CD4-positive, alpha-beta memory T cell (primary cell): ENCODE results near the gene ANKFN1. TPM values are rescaled to one million over a fixed set of nuclear protein-coding genes. Genes with fewer than 3 reads are reported as not detected.

Experiments
- CTCF ChIA-PET: fragments of 350-600 bp; sonication (Branson Sonifier 250); formaldehyde crosslinking; loops from one replicate; lab custom pipeline; 2021; ENCODE audit warnings: inconsistent platforms; ENCODE audit not compliant: partially characterized antibody; lab: Charles Lee
- POLR2A ChIA-PET: fragments of 350-600 bp; sonication (Branson Sonifier 250); formaldehyde crosslinking; loops from one replicate; lab custom pipeline; 2021; ENCODE audit not compliant: partially characterized antibody; lab: Charles Lee
- DNase-seq, 5 donors: peaks; one replicate each; pipeline versions ENCODE4 v3.0.0 to v3.0.0-alpha.2; 2020 to 2022; ENCODE audit warnings: mixed read lengths in 1 of 5
- H3K27ac ChIP-seq: one replicate; pipeline ENCODE4 v1.7.0; 2013; ENCODE audit warnings: low read depth, low read length
- H3K27me3 ChIP-seq: 2 replicates; pipeline ENCODE4 v1.7.0; 2013; ENCODE audit warnings: mild to moderate bottlenecking, low read length, moderate library complexity; ENCODE audit not compliant: insufficient read depth
- H3K36me3 ChIP-seq: 2 replicates; pipeline ENCODE4 v1.7.0; 2013; ENCODE audit warnings: mild to moderate bottlenecking, low read length, moderate library complexity; ENCODE audit not compliant: insufficient read depth
- H3K4me1 ChIP-seq: 2 replicates; pipeline ENCODE4 v1.7.0; 2013; ENCODE audit warnings: mild to moderate bottlenecking, low read length, moderate library complexity; ENCODE audit not compliant: insufficient read depth
- H3K4me3 ChIP-seq, 2 donors: one replicate each; pipeline ENCODE4 v1.7.0; 2013; ENCODE audit warnings: low read length in 2 of 2, mild to moderate bottlenecking in 1 of 2
- H3K9me3 ChIP-seq, 2 donors: one replicate each; pipeline ENCODE4 v1.7.0; 2013; ENCODE audit warnings: low read length in 2 of 2, control low read depth in 1 of 2; ENCODE audit not compliant: control insufficient read depth in 1 of 2
- H3K27ac Mint-ChIP-seq, 7 donors: one replicate each; pipeline ENCODE4 v1.8.0; 2020 to 2021; ENCODE audit warnings: mixed read lengths in 7 of 7, mild to moderate bottlenecking in 6 of 7, inconsistent platforms in 3 of 7, moderate library complexity in 3 of 7
- H3K27me3 Mint-ChIP-seq, 2 donors: one replicate each; pipeline ENCODE4 v1.8.0; 2020 to 2021; ENCODE audit warnings: mixed read lengths in 2 of 2
- H3K36me3 Mint-ChIP-seq, 2 donors: one replicate each; pipeline ENCODE4 v1.8.0; 2020 to 2021; ENCODE audit warnings: mixed read lengths in 2 of 2, inconsistent platforms in 1 of 2, mild to moderate bottlenecking in 1 of 2
- H3K4me1 Mint-ChIP-seq, 4 donors: one replicate each; pipeline ENCODE4 v1.8.0; 2020 to 2021; ENCODE audit warnings: mixed read lengths in 4 of 4, mild to moderate bottlenecking in 1 of 4
- H3K4me3 Mint-ChIP-seq, 8 donors: one replicate each; pipeline ENCODE4 v1.8.0; 2020 to 2021; ENCODE audit warnings: mixed read lengths in 8 of 8, mild to moderate bottlenecking in 7 of 8, moderate library complexity in 6 of 8, inconsistent platforms in 3 of 8
- H3K9me3 Mint-ChIP-seq, 8 donors: one replicate each; pipeline ENCODE4 v1.8.0; 2020 to 2021; ENCODE audit warnings: mixed read lengths in 8 of 8, mild to moderate bottlenecking in 5 of 8, inconsistent platforms in 3 of 8, moderate library complexity in 1 of 8
- intact Hi-C: fragments of 100-400 bp; cut with micrococcal nuclease; formaldehyde crosslinking; loops from one replicate; pipeline ENCODE4 v1.15.1; 2023
- polyA plus RNA-seq, 2 donors: library from polyadenylated mRNA; unstranded; fragments of 300-500 nt; fragmentation: Illumina TruSeq; gene quantifications; one replicate each; pipeline ENCODE4 v1.2.3, GENCODE V29; 2021
- total RNA-seq, 2 experiments: library from RNA; stranded (reverse); gene quantifications; one replicate each; pipeline ENCODE4 v1.2.3, GENCODE V29; 2021

Gene ANKFN1
- total and polyA plus RNA-seq, 4 experiments from 2014 or later: not detected

DNA sequence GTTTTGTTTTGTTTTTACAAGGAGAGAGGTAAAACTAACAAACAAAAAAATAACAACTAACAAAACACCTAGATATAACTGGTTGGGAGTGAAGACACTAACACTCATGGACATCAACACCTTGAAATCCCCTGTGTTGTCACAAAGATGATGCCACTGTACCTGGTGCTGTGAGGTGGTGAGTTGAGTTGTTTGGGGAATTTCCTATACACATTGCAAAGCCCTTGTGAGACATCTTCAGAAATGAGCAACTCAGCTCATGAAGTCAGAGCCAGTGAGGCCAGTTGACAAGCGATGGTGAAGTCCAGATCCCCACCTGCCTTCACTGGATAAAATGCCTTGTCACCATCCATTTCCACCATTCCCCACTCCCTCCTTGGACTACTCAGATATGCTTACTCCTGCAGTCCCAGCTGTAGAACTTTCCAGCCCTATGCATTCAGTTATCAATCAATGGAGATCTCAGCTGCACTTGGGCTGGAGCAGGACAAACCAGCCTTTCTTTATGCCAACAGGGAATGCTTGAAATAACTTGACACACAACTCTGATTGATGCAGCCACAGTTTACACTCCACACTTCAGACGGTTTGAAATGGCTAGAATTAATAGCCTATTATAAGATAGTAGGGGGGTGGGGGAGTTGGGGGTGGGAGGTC lies 22.2 kb downstream of the ANKFN1 start:
- H3K4me1 ChIP-seq: no peaks in the 10 kb centered on the region
- H3K27me3 Mint-ChIP-seq: peaks cover 3 to 10% of the 10 kb centered on the region in 2 donors
- CTCF ChIA-PET: no interaction called here
- intact Hi-C loops: no loop called here
- no peak overlapping the region for H3K27ac Mint-ChIP-seq
- no peaks in the 10 kb centered on the region for H3K36me3 Mint-ChIP-seq
- no peak overlapping the region for H3K27ac ChIP-seq
- no peak overlapping the region for H3K4me3 Mint-ChIP-seq
- no peaks in the 10 kb centered on the region for H3K36me3 ChIP-seq
- POLR2A ChIA-PET: no interaction called here
- no peak overlapping the region for H3K4me3 ChIP-seq
- H3K27me3 ChIP-seq: no peaks in the 10 kb centered on the region
- peaks cover 0 to 3% (median 0%) of the 10 kb centered on the region in 4 donors for H3K4me1 Mint-ChIP-seq
- H3K9me3 Mint-ChIP-seq: peaks cover 0 to 2% (median 0%) of the 10 kb centered on the region in 8 donors
- no peaks in the 10 kb centered on the region for H3K9me3 ChIP-seq
- DNase-seq: no peak

DNA sequence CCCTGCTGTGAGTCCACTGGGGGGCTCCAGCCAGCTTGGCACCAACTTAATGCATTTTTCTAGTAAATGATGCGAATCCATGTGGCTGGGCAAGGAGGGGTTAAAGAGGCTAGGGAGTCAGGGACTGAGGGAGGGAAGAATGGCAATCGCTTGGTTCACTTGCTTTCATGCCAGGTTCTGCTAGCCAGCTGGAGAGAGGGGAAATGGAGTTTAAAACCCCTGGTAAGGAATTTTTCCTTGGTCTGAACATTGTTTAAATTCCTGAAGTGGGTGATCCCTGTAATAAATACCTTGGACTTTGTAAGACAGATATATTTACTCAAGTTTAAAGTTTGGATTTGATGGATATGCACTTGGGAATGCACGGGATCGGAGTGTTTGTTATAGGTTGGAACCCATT lies 22.8 kb downstream of the ANKFN1 start:
- no peak overlapping the region for H3K4me3 ChIP-seq
- no peaks in the 10 kb centered on the region for H3K4me1 ChIP-seq
- DNase-seq: no peak
- ChIA-PET POLR2A (no interaction called here), CTCF (no interaction called here)
- Mint-ChIP-seq H3K36me3 (no peaks in the 10 kb centered on the region), H3K4me1 (peaks cover 0 to 3% (median 0%) of the 10 kb centered on the region in 4 donors), H3K9me3 (peaks cover 0 to 2% (median 0%) of the 10 kb centered on the region in 8 donors), H3K27ac (no peak overlapping the region), H3K4me3 (peak overlapping the region in 1 of 8 donors; percentile 36), H3K27me3 (peaks cover 2 to 10% of the 10 kb centered on the region in 2 donors)
- H3K27me3 ChIP-seq: no peaks in the 10 kb centered on the region
- no peak overlapping the region for H3K27ac ChIP-seq
- intact Hi-C loops: no loop called here
- H3K36me3 ChIP-seq: no peaks in the 10 kb centered on the region
- no peaks in the 10 kb centered on the region for H3K9me3 ChIP-seq

DNA sequence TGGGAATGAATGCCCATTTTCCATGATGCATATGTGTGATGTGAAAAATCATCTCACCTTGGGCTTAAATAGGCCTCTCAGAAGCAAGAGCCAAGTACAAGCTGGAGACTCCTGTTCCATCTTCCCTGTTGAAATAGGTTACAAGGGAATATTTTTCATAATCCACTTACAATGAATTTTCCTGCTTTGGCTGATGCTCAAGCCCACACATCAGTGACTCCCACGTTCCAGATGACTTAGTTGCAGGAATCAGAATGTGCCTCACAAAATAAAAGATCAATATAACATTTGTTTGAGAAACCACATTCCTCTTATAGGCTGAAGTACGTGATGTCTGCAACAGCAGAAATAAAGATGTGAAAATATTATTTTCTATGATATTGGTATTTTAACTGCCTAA lies 24.1 kb downstream of the ANKFN1 start:
- no peak overlapping the region for H3K4me3 Mint-ChIP-seq
- no peak overlapping the region for H3K27ac ChIP-seq
- peaks cover 0 to 2% (median 0%) of the 10 kb centered on the region in 8 donors for H3K9me3 Mint-ChIP-seq
- no peaks in the 10 kb centered on the region for H3K36me3 ChIP-seq
- no peak overlapping the region for H3K27ac Mint-ChIP-seq
- H3K4me1 Mint-ChIP-seq: peaks cover 0 to 3% (median 0%) of the 10 kb centered on the region in 4 donors
- no peaks in the 10 kb centered on the region for H3K9me3 ChIP-seq
- intact Hi-C loops: no loop called here
- no peaks in the 10 kb centered on the region for H3K36me3 Mint-ChIP-seq
- H3K4me3 ChIP-seq: no peak overlapping the region
- H3K4me1 ChIP-seq: no peaks in the 10 kb centered on the region
- POLR2A ChIA-PET: no interaction called here
- no peaks in the 10 kb centered on the region for H3K27me3 ChIP-seq
- DNase-seq: no peak
- peaks cover 2 to 10% of the 10 kb centered on the region in 2 donors for H3K27me3 Mint-ChIP-seq
- CTCF ChIA-PET: no interaction called here

DNA sequence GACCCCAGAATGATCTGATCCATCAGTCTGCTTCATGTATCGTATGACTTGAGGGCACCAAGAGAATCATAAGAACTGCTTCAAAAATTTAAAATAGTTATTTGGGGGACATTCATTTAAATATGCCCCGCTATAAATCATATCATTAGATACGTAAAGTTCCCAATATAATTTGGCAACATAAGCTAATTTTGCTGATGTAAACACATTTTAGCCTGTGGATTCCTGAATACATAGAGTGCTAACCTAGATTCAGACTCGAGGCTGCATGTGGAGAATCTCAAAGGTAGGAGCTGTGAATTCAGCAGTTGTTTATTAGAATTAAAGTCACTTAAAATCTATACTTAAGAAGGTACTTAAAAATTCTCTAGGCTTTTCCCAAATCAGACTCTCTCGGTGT lies 24.9 kb downstream of the ANKFN1 start:
- H3K4me3 ChIP-seq: no peak overlapping the region
- H3K27ac ChIP-seq: no peak overlapping the region
- no peaks in the 10 kb centered on the region for H3K9me3 ChIP-seq
- ChIA-PET POLR2A (no interaction called here), CTCF (no interaction called here)
- DNase-seq: no peak
- no peaks in the 10 kb centered on the region for H3K4me1 ChIP-seq
- Mint-ChIP-seq H3K27me3 (peaks cover 2 to 10% of the 10 kb centered on the region in 2 donors), H3K36me3 (no peaks in the 10 kb centered on the region), H3K27ac (no peak overlapping the region), H3K4me3 (no peak overlapping the region), H3K9me3 (peaks cover 0 to 2% (median 0%) of the 10 kb centered on the region in 8 donors), H3K4me1 (peaks cover 0 to under 1% (median 0%) of the 10 kb centered on the region in 4 donors)
- no peaks in the 10 kb centered on the region for H3K36me3 ChIP-seq
- H3K27me3 ChIP-seq: no peaks in the 10 kb centered on the region
- intact Hi-C loops: no loop called here

DNA sequence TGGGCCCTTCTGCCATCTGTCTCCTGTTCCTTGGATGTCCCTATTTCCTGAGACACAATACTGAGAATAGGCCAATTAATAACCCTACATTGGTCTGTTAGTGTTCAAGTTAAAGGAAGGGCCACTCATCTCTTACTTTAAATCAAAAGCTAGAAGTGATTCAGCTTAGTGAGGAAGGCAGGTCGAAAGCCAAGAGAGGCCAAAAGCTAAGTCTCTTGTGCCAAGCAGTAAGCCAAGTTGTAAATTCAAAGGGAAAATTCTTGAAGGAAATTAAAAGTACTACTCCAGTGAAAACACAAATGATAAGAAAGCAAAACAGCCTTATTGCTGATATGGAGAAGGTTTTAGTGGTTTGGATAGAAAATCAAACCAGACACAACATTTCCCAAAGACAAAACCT lies 28.8 kb downstream of the ANKFN1 start:
- no peak overlapping the region for H3K27ac Mint-ChIP-seq
- POLR2A ChIA-PET: no interaction called here
- Histone ChIP-seq H3K4me1 (no peaks in the 10 kb centered on the region), H3K36me3 (no peaks in the 10 kb centered on the region), H3K4me3 (no peak overlapping the region), H3K27me3 (no peaks in the 10 kb centered on the region), H3K27ac (no peak overlapping the region), H3K9me3 (no peaks in the 10 kb centered on the region)
- H3K27me3 Mint-ChIP-seq: peaks cover 3 to 6% of the 10 kb centered on the region in 2 donors
- DNase-seq: no peak
- peaks cover 0 to 6% (median 2%) of the 10 kb centered on the region in 8 donors for H3K9me3 Mint-ChIP-seq
- no peak overlapping the region for H3K4me3 Mint-ChIP-seq
- CTCF ChIA-PET: no interaction called here
- H3K4me1 Mint-ChIP-seq: no peaks in the 10 kb centered on the region
- no peaks in the 10 kb centered on the region for H3K36me3 Mint-ChIP-seq
- intact Hi-C loops: no loop called here

DNA sequence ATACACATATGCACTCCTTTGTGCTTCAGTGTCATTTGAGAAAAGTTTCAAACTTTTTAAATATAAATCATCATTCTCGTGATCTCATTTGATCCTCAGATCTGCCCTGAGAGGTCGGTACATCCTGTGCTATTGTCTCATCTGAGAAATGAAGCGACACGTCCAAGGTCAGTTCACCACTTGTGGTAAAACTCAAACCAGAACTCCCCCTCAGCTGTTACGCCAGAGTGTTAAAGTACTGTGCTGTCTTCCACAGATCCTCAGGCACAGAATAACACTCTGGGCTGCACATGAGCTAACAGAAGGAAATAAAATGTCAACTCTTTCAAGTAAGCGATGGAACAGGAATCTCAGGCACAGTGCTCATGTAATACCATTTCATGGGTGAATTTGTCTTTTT lies 31.4 kb downstream of the ANKFN1 start:
- H3K36me3 ChIP-seq: no peaks in the 10 kb centered on the region
- no peaks in the 10 kb centered on the region for H3K4me1 ChIP-seq
- Mint-ChIP-seq H3K27ac (no peak overlapping the region), H3K4me3 (no peak overlapping the region), H3K9me3 (peaks cover 0 to 6% (median 1%) of the 10 kb centered on the region in 8 donors), H3K36me3 (no peaks in the 10 kb centered on the region), H3K27me3 (peaks cover 3 to 6% of the 10 kb centered on the region in 2 donors), H3K4me1 (no peaks in the 10 kb centered on the region)
- H3K27ac ChIP-seq: no peak overlapping the region
- no peak overlapping the region for H3K4me3 ChIP-seq
- H3K27me3 ChIP-seq: no peaks in the 10 kb centered on the region
- intact Hi-C loops: no loop called here
- ChIA-PET POLR2A (no interaction called here), CTCF (no interaction called here)
- no peaks in the 10 kb centered on the region for H3K9me3 ChIP-seq
- no peak for DNase-seq

DNA sequence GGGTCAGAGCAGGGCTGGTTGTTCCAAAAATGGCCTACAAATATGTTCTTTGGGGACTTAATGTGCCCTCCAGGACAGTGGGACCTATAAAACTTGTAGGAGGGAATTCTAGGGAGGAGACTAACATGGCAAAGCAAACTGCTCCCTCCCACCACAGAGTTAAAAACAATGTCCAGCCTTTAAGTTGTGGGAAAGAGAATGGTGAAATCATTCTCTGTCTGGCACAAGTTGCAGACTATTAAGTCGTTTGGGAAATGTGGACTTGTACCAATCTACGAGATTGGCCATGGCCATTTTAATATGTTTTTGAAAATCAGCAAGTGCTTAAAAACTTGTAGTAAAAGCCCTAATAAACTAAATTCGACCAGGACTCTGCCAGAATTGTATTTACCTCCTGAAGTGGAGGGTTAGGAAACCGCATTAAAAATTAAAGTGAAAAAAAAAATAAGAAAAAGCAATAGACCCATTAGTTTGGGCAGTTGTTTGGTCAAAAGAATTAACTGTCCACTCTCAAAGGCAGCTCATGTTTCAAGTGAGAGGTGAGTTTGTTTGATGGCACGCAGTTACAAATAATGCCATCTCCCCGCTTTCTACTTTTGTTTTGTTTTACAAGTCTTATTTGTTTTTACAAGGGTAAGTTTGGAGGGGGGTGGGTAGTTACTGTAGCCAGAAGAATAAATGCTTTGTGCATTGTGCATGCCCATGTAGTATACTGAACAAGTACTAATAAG lies 32.4 kb downstream of the ANKFN1 start:
- H3K4me1 Mint-ChIP-seq: no peaks in the 10 kb centered on the region

More for the DNA sequence above, 32.4 kb downstream of the ANKFN1 start:
- H3K36me3 Mint-ChIP-seq: no peaks in the 10 kb centered on the region
- no peak overlapping the region for H3K27ac Mint-ChIP-seq
- H3K4me3 Mint-ChIP-seq: no peak overlapping the region
- peaks cover 2 to 3% of the 10 kb centered on the region in 2 donors for H3K27me3 Mint-ChIP-seq
- intact Hi-C loops: no loop called here
- H3K9me3 ChIP-seq: no peaks in the 10 kb centered on the region
- H3K4me3 ChIP-seq: no peak overlapping the region
- no peaks in the 10 kb centered on the region for H3K27me3 ChIP-seq
- peaks cover 0 to 8% (median 1%) of the 10 kb centered on the region in 8 donors for H3K9me3 Mint-ChIP-seq
- H3K27ac ChIP-seq: no peak overlapping the region
- POLR2A ChIA-PET: no interaction called here
- H3K36me3 ChIP-seq: no peaks in the 10 kb centered on the region
- CTCF ChIA-PET: no interaction called here
- H3K4me1 ChIP-seq: no peaks in the 10 kb centered on the region
- no peak for DNase-seq
